GM04504 (cell line): Measurements from ENCODE around the gene CYP4F22.
"Not testable (repeated sequence)": the region's sequence is repeated elsewhere in the genome, so short reads cannot be mapped to it uniquely, and the experiment has no call there.

Experiments
- DNase-seq: peaks from one replicate; pipeline ENCODE4 v3.0.0-alpha.2; 2012; ENCODE audit warnings: low read depth

The CYP4F22 gene

GRCh38 chr19:15508035-15508710 lies at the start of gene CYP4F22:
TSS of gene CYP4F22 (plus strand) at chr19:15508525. CDS start at chr19:15525337, 16,812 bp downstream.
- no peak for DNase-seq

GRCh38 chr19:15461694-15462093 lies 46.6 kb upstream of the CYP4F22 start:
- DNase-seq: no peak

GRCh38 chr19:15463861-15464371 lies 44.4 kb upstream of the CYP4F22 start:
- no peak for DNase-seq

- no peak for DNase-seq
These were observed 43.6 kb upstream of the CYP4F22 start, which contains the start of gene RASAL3 for GRCh38 chr19:15464394-15465385. TSS of gene RASAL3 (minus strand) at chr19:15464544. CDS start at chr19:15464358, 186 bp downstream.

- no peak for DNase-seq
These were observed 41.2 kb upstream of the CYP4F22 start for GRCh38 chr19:15466851-15467733.

- DNase-seq: no peak
These were observed 40.6 kb upstream of the CYP4F22 start for GRCh38 chr19:15467734-15468214.

- no peak for DNase-seq
These were observed 39.4 kb upstream of the CYP4F22 start for GRCh38 chr19:15468675-15469512.

GRCh38 chr19:15469513-15470297 lies 38.6 kb upstream of the CYP4F22 start:
- DNase-seq: no peak

- no peak for DNase-seq
These were observed 36.7 kb upstream of the CYP4F22 start for GRCh38 chr19:15471639-15472101.

GRCh38 chr19:15473821-15474220 lies 34.5 kb upstream of the CYP4F22 start:
- not testable (repeated sequence) for DNase-seq

- no peak for DNase-seq
These were observed 33.2 kb upstream of the CYP4F22 start for GRCh38 chr19:15475169-15475568.

GRCh38 chr19:15475611-15476010 lies 32.7 kb upstream of the CYP4F22 start:
- DNase-seq: no peak

- DNase-seq: no peak
These were observed 32.0 kb upstream of the CYP4F22 start for GRCh38 chr19:15476325-15476724.

- DNase-seq: no peak
These were observed 28.7 kb upstream of the CYP4F22 start, which contains the start of gene PGLYRP2 for GRCh38 chr19:15479391-15480345. TSS of gene PGLYRP2 (minus strand) at chr19:15479501. CDS start at chr19:15479371, 130 bp downstream.

GRCh38 chr19:15480996-15481395 lies 27.3 kb upstream of the CYP4F22 start:
- DNase-seq: not testable (repeated sequence)

- DNase-seq: not testable (repeated sequence)
These were observed 22.6 kb upstream of the CYP4F22 start for GRCh38 chr19:15485768-15486167.

- no peak for DNase-seq
These were observed 21.3 kb upstream of the CYP4F22 start for GRCh38 chr19:15487038-15487437.
